Spinal cord (tissue), 10 donors: ENCODE results near the gene STX18. TPM values are rescaled to one million over a fixed set of nuclear protein-coding genes. Genes with fewer than 3 reads are reported as not detected.

Experiments used
- DNase-seq, 6 donors: peaks; one replicate each; pipeline versions ENCODE4 v3.0.0 to v3.0.0-alpha.2; 2013 to 2015; ENCODE audit warnings: low spot score in 6 of 6, low read depth in 4 of 6
- H3K27ac ChIP-seq: one replicate; pipeline ENCODE4 v1.5.1; 2013; ENCODE audit warnings: low read depth, low read length, control low read depth
- H3K27me3 ChIP-seq: one replicate; pipeline ENCODE4 v1.6.1; 2013; ENCODE audit warnings: low read length; ENCODE audit not compliant: control insufficient read depth, insufficient read depth
- H3K36me3 ChIP-seq: one replicate; pipeline ENCODE4 v1.6.1; 2013; ENCODE audit warnings: low read length; ENCODE audit not compliant: control insufficient read depth, insufficient read depth
- H3K4me1 ChIP-seq: one replicate; pipeline ENCODE4 v1.6.1; 2013; ENCODE audit warnings: low read length; ENCODE audit not compliant: control insufficient read depth, insufficient read depth
- H3K4me3 ChIP-seq: one replicate; pipeline ENCODE4 v1.5.1; 2013; ENCODE audit warnings: low read depth, low read length, control low read depth
- H3K9me3 ChIP-seq: one replicate; pipeline ENCODE4 v1.6.1; 2013; ENCODE audit warnings: low read length; ENCODE audit not compliant: control insufficient read depth, insufficient read depth
- WGBS: methylation state at CpG from one replicate; pipeline ENCODE4 v1.1.5; 2013; ENCODE audit warnings: missing lambda C conversion rate; ENCODE audit not compliant: insufficient coverage; 5-methylcytosine and 5-hydroxymethylcytosine counted together
- polyA plus RNA-seq, 2 donors: library from polyadenylated mRNA; unstranded; fragments of 120-200 nt; gene quantifications; one replicate each; pipeline ENCODE4 v1.2.1, GENCODE V29; 2013; ENCODE audit not compliant: insufficient read length in 2 of 2
- total RNA-seq, 2 donors: library from RNA; depleted of rRNA in 1 of 2; stranded (reverse); fragments of 120-200 nt in 1 of 2; fragments of >200 nt in 1 of 2; gene quantifications; one replicate each; pipeline versions ENCODE4 v1.2.3 to v1.2.4, GENCODE V29; 2013 to 2014
- donor health status: healthy.

Gene STX18
- total and polyA plus RNA-seq, 4 donors: 26.9 to 56.4 (median 49.4) TPM

- peaks cover 5% of the 10 kb centered on the region for H3K4me1 ChIP-seq
- H3K27me3 ChIP-seq: no peaks in the 10 kb centered on the region
- WGBS: 82% methylated on average over 13 of the region's 19 CpGs
- peak in 1 of 6 donors; percentile 55 for DNase-seq
- H3K36me3 ChIP-seq: peaks cover 56% of the 10 kb centered on the region
- no peak overlapping the region for H3K4me3 ChIP-seq
- no peak overlapping the region for H3K27ac ChIP-seq
- no peaks in the 10 kb centered on the region for H3K9me3 ChIP-seq
These were observed 129.0 kb downstream of the STX18 start for GRCh38 chr4:4412641-4413372.

GRCh38 chr4:4411906-4412305, 129.9 kb downstream of the STX18 start:
- Histone ChIP-seq H3K4me3 (no peak overlapping the region), H3K4me1 (peaks cover 7% of the 10 kb centered on the region), H3K27ac (no peak overlapping the region), H3K27me3 (no peaks in the 10 kb centered on the region), H3K9me3 (no peaks in the 10 kb centered on the region), H3K36me3 (peaks cover 62% of the 10 kb centered on the region)
- 67% methylated on average over 6 of the region's 15 CpGs for WGBS
- DNase-seq: no peak

DNA sequence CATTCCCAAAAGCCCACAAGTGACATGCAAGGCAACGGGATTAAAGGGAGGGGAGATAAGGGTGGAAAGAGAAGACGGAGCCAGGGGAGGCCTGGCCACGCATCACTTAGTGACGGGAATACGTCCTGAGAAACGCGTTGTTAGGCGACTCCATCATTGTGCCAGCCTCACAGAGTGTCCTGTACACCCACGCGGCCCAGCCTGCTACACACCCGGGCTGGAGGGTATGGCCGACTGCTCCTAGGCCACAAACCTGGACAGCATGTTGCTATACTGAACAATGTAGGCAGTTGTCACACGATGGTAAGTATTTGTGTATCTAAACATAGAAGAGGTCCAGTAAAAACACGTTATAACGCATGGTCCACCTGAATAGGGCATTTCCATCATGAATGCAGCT, 131.6 kb downstream of the STX18 start:
- WGBS: 84% methylated on average over 14 of the region's 15 CpGs
- no peak for DNase-seq
- no peak overlapping the region for H3K27ac ChIP-seq
- peaks cover 63% of the 10 kb centered on the region for H3K36me3 ChIP-seq
- no peak overlapping the region for H3K4me3 ChIP-seq
- H3K27me3 ChIP-seq: no peaks in the 10 kb centered on the region
- no peaks in the 10 kb centered on the region for H3K9me3 ChIP-seq
- H3K4me1 ChIP-seq: peaks cover 10% of the 10 kb centered on the region

- no peak overlapping the region for H3K4me3 ChIP-seq
- DNase-seq: no peak
- H3K4me1 ChIP-seq: peaks cover 10% of the 10 kb centered on the region
- H3K36me3 ChIP-seq: peaks cover 63% of the 10 kb centered on the region
- H3K9me3 ChIP-seq: no peaks in the 10 kb centered on the region
- H3K27ac ChIP-seq: no peak overlapping the region
- 90% methylated on average over 21 of the region's 23 CpGs for WGBS
- no peaks in the 10 kb centered on the region for H3K27me3 ChIP-seq
These were observed 132.3 kb downstream of the STX18 start for GRCh38 chr4:4409416-4410115.

DNA sequence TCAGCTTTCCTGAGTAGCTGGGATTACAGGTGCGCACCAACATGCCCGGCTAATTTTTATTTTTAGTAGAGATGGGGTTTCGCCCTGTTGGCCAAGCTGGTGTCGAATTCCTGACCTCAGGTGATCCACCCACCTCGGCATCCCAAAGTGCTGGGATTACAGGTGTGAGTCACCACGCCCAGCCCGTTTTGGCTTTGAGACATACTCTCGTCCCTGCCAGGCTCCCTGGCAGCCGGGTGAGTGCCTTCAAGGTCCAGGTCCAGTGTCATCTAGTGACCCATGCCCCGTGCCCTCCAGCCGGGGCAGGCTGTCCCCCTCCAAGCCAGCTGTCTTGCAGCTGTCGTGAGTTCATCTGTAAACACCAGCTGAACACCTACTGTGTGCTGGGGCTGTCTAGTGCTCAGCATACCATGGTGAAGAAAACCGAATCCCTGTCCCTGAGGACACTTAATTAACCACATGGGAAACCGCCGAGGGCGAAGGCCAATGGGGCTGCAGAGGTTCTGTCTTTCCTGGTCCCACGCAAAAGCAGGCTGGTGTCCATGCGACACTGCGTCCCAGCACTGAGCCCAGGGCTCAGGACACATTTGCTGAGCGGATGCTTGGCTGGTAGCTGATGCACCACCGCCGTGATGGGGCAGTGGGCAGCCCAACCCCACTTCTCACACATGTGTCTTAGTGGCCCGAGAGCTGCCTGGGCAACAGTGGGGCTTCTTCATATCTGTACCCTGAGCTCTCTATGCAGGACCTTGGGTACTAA, 133.1 kb downstream of the STX18 start:
- WGBS: 88% methylated on average over 19 of the region's 23 CpGs
- no peaks in the 10 kb centered on the region for H3K9me3 ChIP-seq
- no peaks in the 10 kb centered on the region for H3K27me3 ChIP-seq
- H3K4me1 ChIP-seq: peaks cover 10% of the 10 kb centered on the region
- no peak for DNase-seq
- no peak overlapping the region for H3K4me3 ChIP-seq
- H3K36me3 ChIP-seq: peaks cover 64% of the 10 kb centered on the region
- H3K27ac ChIP-seq: no peak overlapping the region

DNA sequence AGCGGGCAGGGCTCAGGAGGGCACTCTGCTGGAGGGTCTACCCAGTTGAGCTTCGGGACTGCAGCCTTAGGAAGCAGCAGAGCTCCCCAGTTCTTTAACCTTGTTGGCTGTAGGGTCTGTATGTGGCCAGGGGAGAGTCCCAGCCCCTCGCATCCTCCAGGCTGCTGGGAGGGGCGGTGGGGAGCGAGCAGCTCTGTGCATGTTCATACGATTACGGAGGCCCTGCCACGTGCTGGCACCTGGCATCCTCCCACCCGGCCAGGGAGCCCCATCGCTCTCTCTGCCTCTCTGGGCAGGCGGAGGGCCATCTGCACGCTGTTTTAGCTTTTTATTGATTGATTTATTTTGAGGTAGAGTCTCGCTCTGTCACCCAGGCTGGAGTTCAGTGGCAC, 133.7 kb downstream of the STX18 start:
- H3K36me3 ChIP-seq: peaks cover 63% of the 10 kb centered on the region
- 73% methylated on average over 12 of the region's 13 CpGs for WGBS
- DNase-seq: no peak
- peaks cover 10% of the 10 kb centered on the region for H3K4me1 ChIP-seq
- H3K27me3 ChIP-seq: no peaks in the 10 kb centered on the region
- H3K9me3 ChIP-seq: no peaks in the 10 kb centered on the region
- no peak overlapping the region for H3K27ac ChIP-seq
- H3K4me3 ChIP-seq: no peak overlapping the region

DNA sequence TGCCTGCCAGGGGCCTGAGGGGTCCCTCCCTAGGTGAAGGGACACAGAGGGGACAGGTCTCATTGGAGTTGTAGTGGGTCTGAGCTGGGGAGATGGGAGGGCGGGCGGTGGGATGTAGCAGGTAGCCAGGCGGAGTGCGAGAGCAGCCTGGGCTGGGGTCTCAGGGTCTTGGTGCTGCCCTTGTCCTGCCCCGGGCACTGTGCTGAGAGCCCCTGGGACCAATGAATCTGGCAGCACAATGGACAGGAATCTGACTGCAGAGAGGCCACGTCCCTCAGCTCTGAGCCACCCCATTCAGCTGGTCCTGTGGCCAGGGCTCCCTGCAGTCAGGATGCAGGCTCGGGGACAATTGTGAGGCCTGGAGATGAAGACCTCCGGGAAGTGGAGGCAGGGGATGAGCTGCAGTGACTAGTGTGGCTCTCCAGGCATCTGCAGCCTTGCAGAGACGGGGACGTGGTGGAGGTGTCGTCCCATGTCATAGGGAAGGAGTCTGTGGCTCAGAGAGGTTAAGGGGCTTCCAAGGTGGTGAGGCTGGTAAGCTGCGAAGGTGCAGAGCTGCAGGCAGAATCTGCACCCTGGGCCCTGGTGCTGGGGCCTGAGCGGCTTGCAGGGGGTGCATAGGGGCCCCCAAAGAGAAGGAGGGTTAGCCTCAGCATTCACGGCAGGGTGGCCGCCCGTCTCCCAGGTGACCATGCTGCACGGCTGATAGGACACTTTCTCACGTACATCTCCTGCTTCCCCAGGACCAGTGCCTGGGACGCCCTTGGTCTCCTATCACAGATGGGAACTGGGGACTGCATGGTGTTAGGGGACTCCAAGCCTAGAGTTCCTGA, 134.3 kb downstream of the STX18 start:
- H3K27ac ChIP-seq: no peak overlapping the region
- no peaks in the 10 kb centered on the region for H3K27me3 ChIP-seq
- H3K9me3 ChIP-seq: no peaks in the 10 kb centered on the region
- no peak for DNase-seq
- H3K4me1 ChIP-seq: peaks cover 10% of the 10 kb centered on the region
- no peak overlapping the region for H3K4me3 ChIP-seq
- H3K36me3 ChIP-seq: peaks cover 63% of the 10 kb centered on the region
- 74% methylated on average over 19 of the region's 19 CpGs for WGBS

DNA sequence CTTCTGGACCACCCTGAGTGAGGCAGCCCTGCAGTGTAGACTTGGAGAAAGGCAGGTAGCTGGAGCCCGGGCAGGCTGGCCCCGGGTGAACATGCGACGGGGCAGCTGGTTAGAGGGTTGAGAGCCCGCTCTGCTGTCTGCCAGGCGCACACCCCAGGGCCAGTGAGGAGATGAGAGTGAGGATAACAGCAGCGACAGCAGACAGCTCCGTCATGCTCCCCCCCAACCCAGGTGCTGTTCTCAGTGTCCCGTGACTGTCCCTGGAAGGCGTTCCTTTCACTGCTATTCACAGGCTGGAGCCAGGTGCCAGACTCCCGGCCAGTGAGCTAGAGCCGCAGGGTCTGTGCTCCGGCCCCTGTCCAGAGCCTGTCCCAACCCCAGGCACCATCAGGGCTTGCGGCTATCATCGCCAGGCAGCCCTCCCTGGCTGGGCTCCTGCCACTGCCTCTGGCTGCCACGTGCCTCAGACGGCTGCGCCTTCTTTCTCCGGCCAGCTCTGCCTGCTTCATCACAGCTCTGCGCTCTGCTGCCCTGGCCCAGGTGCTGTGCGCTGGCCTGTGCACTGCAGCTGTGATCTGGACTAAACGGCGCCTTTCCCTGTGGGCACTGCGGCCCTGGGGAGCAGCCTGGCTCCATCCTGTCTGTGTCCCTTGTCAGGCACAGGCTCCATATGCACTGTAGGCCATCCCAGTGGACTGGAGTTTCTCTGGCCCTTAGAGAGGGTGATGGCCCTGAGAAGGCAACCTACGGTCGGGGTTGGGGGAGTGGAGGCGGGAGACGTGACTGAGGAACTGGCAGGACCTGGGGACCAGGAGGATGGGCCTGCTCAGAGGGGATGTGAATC, 135.2 kb downstream of the STX18 start:
- DNase-seq: no peak
- H3K9me3 ChIP-seq: no peaks in the 10 kb centered on the region
- H3K4me1 ChIP-seq: peaks cover 10% of the 10 kb centered on the region
- 77% methylated on average over 26 of the region's 28 CpGs for WGBS
- H3K36me3 ChIP-seq: peaks cover 65% of the 10 kb centered on the region
- H3K27me3 ChIP-seq: no peaks in the 10 kb centered on the region
- no peak overlapping the region for H3K4me3 ChIP-seq
- no peak overlapping the region for H3K27ac ChIP-seq
